Upper lobe of left lung (tissue), 4 donors: Measurements from ENCODE around the gene DNAJC22.

Experiments
- POLR2AphosphoS5 ChIP-seq, 2 donors: sonication (generic); formaldehyde crosslinking; IDR thresholded peaks; one replicate each; pipeline ENCODE4 v1.5.1; 2017; ENCODE audit warnings: antibody characterized with exemption in 2 of 2
- TF ChIP-seq, protein P1 (sequence below), 6 experiments: fragments of 450-650 bp in 4 of 6; fragments of 200-600 bp in 2 of 6; sonication (generic) in 2 of 6; IDR thresholded peaks; one replicate each; pipeline ENCODE4 v1.5.1; 2016 to 2019; ENCODE audit warnings: antibody characterized with exemption in 6 of 6

DNA sequence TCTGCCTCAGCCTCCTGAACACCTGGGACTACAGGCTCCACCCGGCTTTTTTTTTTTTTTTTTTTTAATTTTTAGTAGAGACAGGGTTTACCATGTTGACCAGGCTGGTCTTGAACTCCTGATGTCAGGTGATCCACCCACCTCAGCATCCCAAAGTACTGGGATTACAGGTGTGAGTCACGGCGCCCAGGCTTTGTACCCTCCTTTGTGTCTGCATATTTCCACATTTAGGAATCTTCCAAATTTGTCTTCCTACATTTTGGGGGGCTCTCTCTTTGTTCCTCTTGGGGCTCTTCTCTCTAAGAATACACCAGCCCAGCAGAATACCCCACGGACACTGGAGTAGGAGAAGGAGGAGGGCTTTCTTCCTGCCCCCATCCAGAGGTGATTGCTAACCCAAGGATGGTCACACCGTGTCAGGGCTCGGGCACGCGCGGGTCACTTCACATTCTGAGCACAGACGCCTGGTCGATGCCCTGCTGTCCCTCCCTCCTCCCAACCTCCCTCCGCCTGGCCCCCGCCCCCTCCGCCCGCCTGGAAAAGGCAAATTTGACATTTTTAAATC, 2.1 kb upstream of the DNAJC22 start:
- TF ChIP-seq, protein P1, sequence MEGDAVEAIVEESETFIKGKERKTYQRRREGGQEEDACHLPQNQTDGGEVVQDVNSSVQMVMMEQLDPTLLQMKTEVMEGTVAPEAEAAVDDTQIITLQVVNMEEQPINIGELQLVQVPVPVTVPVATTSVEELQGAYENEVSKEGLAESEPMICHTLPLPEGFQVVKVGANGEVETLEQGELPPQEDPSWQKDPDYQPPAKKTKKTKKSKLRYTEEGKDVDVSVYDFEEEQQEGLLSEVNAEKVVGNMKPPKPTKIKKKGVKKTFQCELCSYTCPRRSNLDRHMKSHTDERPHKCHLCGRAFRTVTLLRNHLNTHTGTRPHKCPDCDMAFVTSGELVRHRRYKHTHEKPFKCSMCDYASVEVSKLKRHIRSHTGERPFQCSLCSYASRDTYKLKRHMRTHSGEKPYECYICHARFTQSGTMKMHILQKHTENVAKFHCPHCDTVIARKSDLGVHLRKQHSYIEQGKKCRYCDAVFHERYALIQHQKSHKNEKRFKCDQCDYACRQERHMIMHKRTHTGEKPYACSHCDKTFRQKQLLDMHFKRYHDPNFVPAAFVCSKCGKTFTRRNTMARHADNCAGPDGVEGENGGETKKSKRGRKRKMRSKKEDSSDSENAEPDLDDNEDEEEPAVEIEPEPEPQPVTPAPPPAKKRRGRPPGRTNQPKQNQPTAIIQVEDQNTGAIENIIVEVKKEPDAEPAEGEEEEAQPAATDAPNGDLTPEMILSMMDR (IDR thresholded peaks at IDR 0.05), result no peak
- no peak for TF ChIP-seq POLR2AphosphoS5 (IDR thresholded peaks at IDR 0.05)
